ENCODE data around the gene TAMALIN.

TAMALIN gene

DNA sequence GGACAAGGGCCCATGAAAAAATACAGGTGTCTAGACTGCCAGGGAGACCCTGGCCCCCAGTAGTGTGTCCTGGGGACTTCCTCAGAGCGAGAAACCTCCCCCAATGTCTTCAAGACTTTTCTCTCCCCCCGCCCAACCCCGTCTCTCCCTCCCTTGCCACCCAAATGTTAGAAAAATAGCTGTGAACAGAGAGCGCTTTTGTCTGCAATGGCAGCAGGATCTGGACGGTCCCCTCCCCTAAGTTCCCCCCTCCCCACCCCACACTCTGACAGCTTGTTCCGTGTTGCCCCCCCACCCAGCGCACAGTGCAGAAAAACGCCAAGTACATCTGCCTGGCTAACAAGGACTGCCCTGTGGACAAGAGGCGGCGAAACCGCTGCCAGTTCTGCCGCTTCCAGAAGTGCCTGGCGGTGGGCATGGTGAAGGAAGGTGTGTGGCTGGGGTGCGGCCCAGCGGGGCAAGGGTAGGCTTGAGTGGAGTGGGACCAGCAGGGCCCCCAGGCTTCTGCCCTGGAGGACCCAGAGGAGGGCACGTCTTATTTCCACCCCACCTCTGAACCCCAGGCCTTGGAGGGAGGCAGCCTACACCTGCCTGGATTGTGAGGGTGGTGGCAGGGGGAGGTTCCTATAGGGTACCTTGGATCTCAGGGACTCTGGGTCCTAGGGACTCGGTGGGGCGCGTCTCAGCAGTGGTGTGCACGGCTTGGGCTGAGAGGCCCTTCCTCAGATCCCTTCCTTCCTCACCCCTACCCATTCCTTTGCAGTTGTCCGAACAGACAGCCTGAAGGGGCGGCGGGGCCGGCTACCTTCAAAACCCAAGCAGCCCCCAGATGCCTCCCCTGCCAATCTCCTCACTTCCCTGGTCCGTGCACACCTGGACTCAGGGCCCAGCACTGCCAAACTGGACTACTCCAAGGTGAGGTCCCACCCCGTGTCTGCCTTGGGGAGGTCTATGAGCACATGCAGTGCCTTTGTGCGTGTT is 49.3 kb downstream of the TAMALIN start:
- FAIRE-seq, result no peak

DNA sequence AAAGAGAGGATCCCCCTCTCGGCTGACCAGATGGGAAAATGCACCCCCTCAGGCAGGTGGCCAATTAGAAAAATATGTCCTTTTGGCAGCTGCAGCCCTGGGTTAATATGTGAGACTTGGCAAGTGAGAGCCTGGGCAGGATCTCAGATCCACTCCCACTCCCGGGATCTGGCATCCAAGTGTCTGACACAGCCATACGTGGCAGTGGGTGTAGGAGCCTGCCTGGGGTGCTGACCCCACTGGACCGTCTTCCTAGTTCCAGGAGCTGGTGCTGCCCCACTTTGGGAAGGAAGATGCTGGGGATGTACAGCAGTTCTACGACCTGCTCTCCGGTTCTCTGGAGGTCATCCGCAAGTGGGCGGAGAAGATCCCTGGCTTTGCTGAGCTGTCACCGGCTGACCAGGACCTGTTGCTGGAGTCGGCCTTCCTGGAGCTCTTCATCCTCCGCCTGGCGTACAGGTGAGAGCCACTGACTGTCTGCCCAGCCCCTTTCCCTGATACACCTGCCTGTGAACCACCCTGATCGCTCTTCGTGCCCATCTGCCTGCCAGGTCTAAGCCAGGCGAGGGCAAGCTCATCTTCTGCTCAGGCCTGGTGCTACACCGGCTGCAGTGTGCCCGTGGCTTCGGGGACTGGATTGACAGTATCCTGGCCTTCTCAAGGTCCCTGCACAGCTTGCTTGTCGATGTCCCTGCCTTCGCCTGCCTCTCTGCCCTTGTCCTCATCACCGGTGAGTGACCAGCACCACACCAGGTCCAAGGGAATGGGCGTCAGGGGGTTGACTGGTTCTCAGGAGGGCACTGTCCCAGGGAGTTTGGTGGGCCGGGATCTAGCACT is 50.3 kb downstream of the TAMALIN start:
- FAIRE-seq, result no peak

DNA sequence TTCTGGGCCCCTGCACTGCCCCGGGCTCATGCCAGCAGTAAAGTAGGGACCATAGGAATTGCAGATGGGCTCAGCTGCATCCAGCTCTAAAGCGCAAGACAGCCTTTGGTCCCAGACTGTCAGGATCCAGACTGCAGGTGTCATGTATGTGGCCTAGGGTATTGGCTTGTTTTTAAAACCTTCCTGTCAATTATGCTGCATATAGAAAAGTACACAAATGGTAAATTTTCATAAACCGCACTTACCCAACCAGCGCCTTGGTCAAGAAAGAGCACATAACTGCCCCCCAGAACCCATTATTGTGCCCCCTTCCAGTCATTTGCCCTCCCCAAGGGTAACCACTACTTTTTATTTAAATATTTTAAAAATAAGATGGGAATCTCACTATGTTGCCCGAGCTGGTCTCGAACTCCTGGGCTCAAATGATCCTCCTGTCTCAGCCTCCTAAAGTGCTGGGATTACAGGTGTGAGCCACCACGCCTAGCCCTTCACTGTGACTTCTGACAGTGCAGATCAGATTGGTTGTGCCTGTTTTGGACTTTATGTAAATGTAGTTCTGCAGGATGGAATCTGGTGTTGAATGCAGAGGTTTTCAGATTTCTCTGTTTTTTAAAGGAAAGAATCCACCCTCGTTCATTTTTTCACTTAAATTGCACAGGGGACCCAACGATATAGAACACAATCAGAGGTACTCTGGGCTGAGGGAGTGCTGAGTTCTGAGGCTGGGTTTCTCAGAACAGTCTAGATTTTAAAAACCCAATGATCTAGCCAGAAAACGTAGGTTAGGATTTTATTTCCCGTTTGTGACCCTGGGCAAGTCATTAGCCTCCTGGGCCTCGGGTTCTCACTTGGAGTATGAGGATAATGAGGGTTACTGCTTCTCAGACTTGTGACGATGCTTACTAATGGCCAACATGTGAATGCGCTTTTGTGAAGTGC is 51.2 kb downstream of the TAMALIN start:
- no peak for FAIRE-seq

DNA sequence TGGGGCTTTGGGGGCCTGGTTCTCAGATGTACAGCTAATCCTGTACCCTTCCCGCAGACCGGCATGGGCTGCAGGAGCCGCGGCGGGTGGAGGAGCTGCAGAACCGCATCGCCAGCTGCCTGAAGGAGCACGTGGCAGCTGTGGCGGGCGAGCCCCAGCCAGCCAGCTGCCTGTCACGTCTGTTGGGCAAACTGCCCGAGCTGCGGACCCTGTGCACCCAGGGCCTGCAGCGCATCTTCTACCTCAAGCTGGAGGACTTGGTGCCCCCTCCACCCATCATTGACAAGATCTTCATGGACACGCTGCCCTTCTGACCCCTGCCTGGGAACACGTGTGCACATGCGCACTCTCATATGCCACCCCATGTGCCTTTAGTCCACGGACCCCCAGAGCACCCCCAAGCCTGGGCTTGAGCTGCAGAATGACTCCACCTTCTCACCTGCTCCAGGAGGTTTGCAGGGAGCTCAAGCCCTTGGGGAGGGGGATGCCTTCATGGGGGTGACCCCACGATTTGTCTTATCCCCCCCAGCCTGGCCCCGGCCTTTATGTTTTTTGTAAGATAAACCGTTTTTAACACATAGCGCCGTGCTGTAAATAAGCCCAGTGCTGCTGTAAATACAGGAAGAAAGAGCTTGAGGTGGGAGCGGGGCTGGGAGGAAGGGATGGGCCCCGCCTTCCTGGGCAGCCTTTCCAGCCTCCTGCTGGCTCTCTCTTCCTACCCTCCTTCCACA is 52.0 kb downstream of the TAMALIN start:
- no peak for FAIRE-seq

DNA sequence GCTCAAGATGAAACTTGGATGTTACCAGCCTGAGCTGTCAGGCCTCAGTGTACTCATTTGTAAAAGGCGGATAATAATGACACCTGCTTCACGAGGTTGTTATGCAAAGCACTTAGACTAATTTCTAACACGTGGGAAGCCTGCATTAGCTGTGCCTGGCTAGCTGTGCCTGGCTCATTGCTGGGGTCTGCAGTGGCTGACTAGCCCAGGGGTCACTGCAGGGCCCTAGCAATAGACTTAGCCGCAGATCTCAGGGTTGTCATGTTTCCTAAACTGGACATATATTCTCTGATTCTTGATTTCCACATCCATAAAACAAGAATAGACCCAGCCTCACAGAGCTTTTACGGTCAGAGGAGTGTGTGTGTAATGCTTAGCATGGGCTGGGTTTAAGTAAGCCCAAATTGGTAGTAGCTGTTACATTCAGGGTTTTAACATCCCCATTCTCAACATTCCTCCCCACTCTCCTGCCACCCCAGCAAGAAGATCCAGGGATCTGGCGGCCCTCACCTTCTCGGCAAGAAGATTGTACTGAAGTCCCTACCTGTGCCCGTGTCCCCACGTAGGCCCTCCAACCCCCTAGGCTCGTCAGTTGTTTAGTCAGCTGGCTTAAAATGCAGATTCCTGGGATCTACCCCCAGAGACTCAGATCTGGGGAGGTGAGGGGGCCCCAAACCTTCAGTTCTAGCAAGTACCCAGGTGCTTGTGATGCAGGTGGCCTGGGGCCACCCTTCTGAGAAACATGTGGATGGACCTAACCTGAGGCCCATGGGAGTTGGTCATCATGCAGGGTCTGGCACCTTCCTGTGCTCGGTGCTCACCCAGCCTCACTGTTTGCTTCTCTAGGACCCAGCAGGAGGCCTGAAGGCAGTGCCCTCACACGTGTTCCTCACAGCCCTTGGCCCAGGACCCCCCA is 53.1 kb downstream of the TAMALIN start:
- no peak for FAIRE-seq

DNA sequence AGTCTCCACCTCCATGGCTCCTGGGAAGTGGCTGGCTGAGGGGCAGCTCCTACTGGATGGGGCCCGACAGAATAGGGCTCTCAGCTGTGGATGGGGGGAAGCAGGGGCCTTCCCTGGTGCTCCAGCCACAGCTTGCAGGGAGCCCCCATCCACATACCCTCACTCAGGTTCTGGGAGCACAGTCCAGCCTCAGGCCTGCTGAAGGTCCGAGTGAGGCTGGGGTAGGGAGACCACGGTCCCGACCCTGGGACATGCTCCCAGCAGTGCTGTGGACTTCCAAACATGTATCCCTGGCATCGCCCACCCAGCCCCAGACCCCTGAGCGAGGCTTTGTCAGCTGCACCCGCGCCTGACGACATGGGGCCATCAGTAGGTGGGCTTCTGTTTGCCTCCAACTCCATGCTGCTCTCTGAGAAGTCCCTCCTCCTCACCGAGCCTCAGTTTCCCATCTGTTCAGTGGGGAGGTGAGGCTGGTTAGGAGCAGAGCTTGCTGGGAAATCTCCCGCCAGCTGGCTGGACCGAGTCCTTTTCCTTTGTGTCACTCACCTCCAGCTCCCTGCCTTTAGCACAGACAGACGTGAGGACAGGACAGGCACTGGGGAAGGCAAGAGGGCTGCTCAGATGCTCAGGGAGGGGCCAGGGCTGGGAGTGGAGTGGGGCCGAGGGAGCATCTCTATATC is 53.9 kb downstream of the TAMALIN start:
- no peak for FAIRE-seq

DNA sequence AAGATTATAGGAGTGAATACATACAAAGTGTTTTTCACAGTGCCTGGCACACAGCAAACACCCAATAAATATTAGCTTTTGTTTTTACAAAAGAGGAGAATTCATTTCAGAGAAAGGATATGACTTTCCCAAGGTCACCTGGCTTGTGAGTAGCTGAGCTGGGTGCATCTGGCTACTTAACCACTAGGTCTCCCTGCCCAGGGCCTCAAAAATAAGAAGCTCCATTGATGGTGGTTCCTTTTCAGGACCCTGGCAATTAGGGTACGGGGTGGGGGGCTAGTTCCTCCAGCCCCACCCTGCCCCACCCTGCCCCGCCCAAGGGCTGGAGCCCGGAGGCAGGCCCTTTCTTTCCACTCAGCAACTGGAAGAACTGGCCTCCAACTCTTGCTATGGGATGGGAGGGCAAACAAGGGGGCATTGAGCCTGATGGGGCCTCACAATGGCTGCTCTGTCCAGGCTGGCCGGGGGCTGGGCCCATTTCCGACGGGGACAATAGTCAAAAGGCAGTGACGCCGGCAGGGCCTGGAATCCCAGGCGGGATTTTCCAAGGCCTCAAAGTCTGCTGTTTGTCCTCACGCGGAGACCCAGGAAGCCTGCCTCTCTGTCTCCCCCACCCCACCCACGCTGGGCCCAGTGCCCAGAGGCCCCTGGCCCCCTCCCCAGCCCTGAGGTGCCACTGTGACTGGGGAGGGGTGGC is 54.9 kb downstream of the TAMALIN start:
- no peak for FAIRE-seq

DNA sequence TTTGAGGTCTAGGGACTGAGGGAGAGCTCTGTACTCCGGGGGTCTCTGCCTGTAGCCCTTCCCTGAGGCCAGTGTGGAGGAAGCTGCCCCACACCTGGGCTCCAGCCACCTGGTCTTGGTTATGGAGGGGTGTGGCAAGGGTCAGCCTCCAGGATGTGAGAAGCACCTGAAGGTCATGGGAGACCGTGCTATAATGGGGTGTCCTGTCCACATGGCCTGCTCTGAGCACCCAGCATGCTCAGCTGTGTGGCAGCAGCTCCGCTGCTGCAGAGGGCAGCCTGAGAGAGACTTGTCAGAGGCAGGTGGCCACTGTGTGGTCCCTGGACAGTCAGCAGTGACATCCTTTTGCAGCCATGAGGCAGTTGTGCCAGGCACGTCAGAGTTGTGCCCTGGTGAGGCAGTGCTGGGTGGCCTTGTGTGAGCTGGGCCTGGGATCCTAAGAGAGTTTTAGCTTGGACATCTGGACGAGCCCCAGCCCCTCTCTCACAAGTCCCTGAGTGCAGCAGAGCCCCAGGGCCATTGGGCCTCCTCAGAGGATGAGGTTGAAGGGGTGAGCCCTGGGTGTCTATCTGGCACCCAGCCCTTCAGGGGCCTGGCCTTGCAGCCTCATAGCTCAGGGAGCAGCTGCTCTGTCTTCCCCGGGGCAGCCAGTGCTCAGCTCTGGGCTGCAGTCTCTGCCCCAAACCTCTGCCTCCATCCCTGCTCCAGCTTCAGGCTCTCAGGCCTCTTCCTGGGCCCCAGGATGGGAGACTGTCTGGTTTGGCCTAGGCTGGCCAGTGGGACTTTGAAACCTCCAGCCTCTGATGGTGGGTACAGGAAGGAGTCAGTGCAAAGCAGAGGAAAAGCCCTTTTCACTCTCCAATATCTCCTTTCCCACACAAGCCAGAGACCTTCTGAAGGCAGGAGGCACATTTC is 55.7 kb downstream of the TAMALIN start:
- FAIRE-seq, result no peak

DNA sequence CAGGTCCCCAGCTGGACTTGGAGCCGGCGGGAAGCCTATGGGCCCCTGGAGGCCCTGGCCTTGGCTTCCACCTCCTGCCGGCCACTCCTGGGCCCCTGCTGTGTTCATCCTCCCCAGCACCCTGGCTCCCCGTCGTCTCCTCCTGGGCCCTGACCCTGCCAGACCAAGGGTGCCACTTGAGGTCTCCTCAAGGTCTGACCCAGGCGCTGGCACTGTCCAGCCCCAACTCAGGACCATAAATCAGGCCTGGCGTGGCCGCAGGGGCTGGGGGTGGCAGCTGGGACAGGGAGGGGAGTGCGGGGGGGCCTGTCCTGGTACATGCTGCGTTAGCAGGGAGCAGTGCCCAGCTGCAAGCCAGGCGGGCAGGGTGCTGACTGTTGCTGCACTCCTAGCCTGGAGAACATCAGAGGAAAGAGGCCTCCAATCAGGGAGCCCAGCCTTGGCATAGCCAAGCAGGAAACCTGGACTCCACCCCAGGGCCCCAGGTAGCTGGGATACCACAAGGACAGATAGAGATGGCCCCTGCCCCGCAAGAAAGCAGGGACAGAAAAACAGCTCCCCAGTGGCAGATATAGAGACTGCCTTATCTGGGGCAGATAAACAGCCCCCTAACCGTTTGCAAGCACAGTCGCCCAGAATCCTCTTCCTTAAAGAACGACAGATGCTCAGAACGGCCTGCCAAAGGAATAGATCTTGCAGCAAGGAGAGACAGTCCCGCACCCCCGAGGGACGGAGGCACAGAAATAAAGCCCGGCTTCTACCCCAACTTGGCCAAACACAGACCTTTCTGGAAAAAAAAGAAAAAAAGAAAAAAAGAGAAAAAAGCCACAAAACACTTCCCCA is 56.6 kb downstream of the TAMALIN start:
- FAIRE-seq, result no peak

DNA sequence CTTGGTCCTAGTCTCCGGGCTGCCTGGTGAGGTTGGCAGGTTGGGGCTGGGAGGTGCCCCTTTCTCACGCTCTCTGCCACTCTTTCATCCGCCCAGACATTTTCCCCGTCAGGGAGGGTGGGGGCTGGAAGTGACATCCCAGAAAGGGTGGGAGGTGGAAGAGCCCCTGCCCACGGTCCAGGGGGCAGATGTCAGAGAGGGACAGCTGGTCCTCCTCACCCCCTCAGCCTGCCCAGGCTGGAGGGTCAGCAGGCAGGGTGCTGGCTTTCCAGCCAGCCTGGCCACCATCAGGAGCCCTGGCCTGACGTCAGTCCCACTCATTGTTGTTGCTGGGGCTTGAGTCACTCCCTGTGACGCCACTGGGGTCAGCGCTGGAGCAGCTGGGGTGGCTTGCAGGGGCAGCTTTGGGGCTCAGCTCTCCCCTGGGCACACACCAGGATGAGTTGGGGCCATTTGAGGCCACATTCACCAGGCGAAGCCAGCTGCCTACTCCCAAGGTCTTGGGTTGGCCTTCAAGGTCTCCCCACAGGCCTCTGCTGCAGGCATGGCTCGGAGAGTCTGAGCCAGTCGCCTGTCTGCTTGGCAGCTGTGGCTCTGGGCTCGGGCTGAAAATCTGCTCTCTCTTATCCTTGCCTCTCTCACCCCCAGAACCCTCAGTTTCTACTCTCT is 57.4 kb downstream of the TAMALIN start:
- no peak for FAIRE-seq

Data from colon (tissue), 2 donors.